ENCODE results near the gene SNRNP35. TPM values are rescaled to one million over a fixed set of nuclear protein-coding genes. Genes with fewer than 3 reads are reported as not detected.
"Not testable (repeated sequence)": the region's sequence is repeated elsewhere in the genome, so short reads cannot be mapped to it uniquely, and the experiment has no call there.

SNRNP35 gene
- polyA plus RNA-seq (ENCODE audit: insufficient read length in 3 of 3), result 10 to 100 TPM; 42.8 to 44.3 (median 43.8) TPM
- long read RNA-seq, donor 1, transcript SNRNP35-203 (2 exons, 1,975 nt), result major isoform, 16 of 19 reads
- long read RNA-seq, donor 1, partial matches to known transcripts, result 0 of 19 reads
- long read RNA-seq, donor 1, other reads (novel, unspliced or antisense), result 0 of 19 reads
- long read RNA-seq, donor 2, transcript SNRNP35-203 (2 exons, 1,975 nt), result major isoform, 22 of 51 reads
- long read RNA-seq, donor 2, partial matches to known transcripts, result 13 of 51 reads
- long read RNA-seq, donor 2, other reads (novel, unspliced or antisense), result 13 of 51 reads
- long read RNA-seq, donor 3, transcript SNRNP35-203 (2 exons, 1,975 nt), result major isoform, 13 of 39 reads
- long read RNA-seq, donor 3, partial matches to known transcripts, result 15 of 39 reads
- long read RNA-seq, donor 3, other reads (novel, unspliced or antisense), result 9 of 39 reads
- long read RNA-seq, donor 4, transcript SNRNP35-203 (2 exons, 1,975 nt), result major isoform, 23 of 94 reads
- long read RNA-seq, donor 4, partial matches to known transcripts, result 62 of 94 reads
- long read RNA-seq, donor 4, other reads (novel, unspliced or antisense), result 5 of 94 reads
- long read RNA-seq, donor 5, transcript SNRNP35-203 (2 exons, 1,975 nt), result major isoform, 7 of 8 reads
- long read RNA-seq, donor 5, partial matches to known transcripts, result 0 of 8 reads
- long read RNA-seq, donor 5, other reads (novel, unspliced or antisense), result 0 of 8 reads
- long read RNA-seq, donor 6, transcript SNRNP35-203 (2 exons, 1,975 nt), result major isoform, 18 of 49 reads
- long read RNA-seq, donor 6, partial matches to known transcripts, result 18 of 49 reads
- long read RNA-seq, donor 6, other reads (novel, unspliced or antisense), result 12 of 49 reads
- long read RNA-seq, donor 7, transcript SNRNP35-203 (2 exons, 1,975 nt), result major isoform, 16 of 57 reads
- long read RNA-seq, donor 7, partial matches to known transcripts, result 26 of 57 reads
- long read RNA-seq, donor 7, other reads (novel, unspliced or antisense), result 10 of 57 reads
- long read RNA-seq, donor 8, transcript SNRNP35-203 (2 exons, 1,975 nt), result major isoform, 9 of 11 reads
- long read RNA-seq, donor 8, partial matches to known transcripts, result 0 of 11 reads
- long read RNA-seq, donor 8, other reads (novel, unspliced or antisense), result 0 of 11 reads
- long read RNA-seq, donor 9, transcript SNRNP35-203 (2 exons, 1,975 nt), result major isoform, 17 of 40 reads
- long read RNA-seq, donor 9, transcript SNRNP35-204 (2 exons, 2,161 nt), result minor isoform, 5 of 40 reads
- long read RNA-seq, donor 9, partial matches to known transcripts, result 5 of 40 reads
- long read RNA-seq, donor 9, other reads (novel, unspliced or antisense), result 11 of 40 reads
- long read RNA-seq, donor 10, transcript SNRNP35-203 (2 exons, 1,975 nt), result major isoform, 9 of 37 reads
- long read RNA-seq, donor 10, partial matches to known transcripts, result 16 of 37 reads
- long read RNA-seq, donor 10, other reads (novel, unspliced or antisense), result 7 of 37 reads
- long read RNA-seq, donor 11, transcript SNRNP35-203 (2 exons, 1,975 nt), result major isoform, 8 of 13 reads
- long read RNA-seq, donor 11, partial matches to known transcripts, result 5 of 13 reads
- long read RNA-seq, donor 11, other reads (novel, unspliced or antisense), result 0 of 13 reads
- long read RNA-seq, donor 12, transcript SNRNP35-203 (2 exons, 1,975 nt), result major isoform, 12 of 47 reads
- long read RNA-seq, donor 12, partial matches to known transcripts, result 11 of 47 reads
- long read RNA-seq, donor 12, other reads (novel, unspliced or antisense), result 22 of 47 reads
- long read RNA-seq, donor 13, transcript SNRNP35-203 (2 exons, 1,975 nt), result major isoform, 8 of 9 reads
- long read RNA-seq, donor 13, partial matches to known transcripts, result 0 of 9 reads
- long read RNA-seq, donor 13, other reads (novel, unspliced or antisense), result 0 of 9 reads
- long read RNA-seq, donor 14, result 0 reads
- long read RNA-seq, donor 15, transcript SNRNP35-203 (2 exons, 1,975 nt), result major isoform, 23 of 95 reads
- long read RNA-seq, donor 15, partial matches to known transcripts, result 69 of 95 reads
- long read RNA-seq, donor 15, other reads (novel, unspliced or antisense), result 0 of 95 reads
- long read RNA-seq, donor 16, transcript SNRNP35-203 (2 exons, 1,975 nt), result major isoform, 17 of 46 reads
- long read RNA-seq, donor 16, partial matches to known transcripts, result 26 of 46 reads
- long read RNA-seq, donor 16, other reads (novel, unspliced or antisense), result 0 of 46 reads

GRCh38 chr12:123457980-123458779 lies at the start of gene SNRNP35:
Gene SNRNP35 (plus strand): TSS chr12:123458139. CDS start chr12:123465541, 7,402 bp downstream.
- DNase-seq, result peak; percentile 87

GRCh38 chr12:123408619-123409018 lies 49.3 kb upstream of the SNRNP35 start:
- not testable (repeated sequence) for DNase-seq

- not testable (repeated sequence) for DNase-seq
Observed at GRCh38 chr12:123409284-123410040, 48.5 kb upstream of the SNRNP35 start.

GRCh38 chr12:123410041-123410412 lies 47.9 kb upstream of the SNRNP35 start:
- DNase-seq, result no peak

- no peak for DNase-seq
Observed at GRCh38 chr12:123421314-123421713, 36.6 kb upstream of the SNRNP35 start.

- DNase-seq, result no peak
Observed at GRCh38 chr12:123427036-123427769, 30.7 kb upstream of the SNRNP35 start.

- DNase-seq, result no peak
Observed at GRCh38 chr12:123428591-123428990, 29.3 kb upstream of the SNRNP35 start.

- DNase-seq, result not testable (repeated sequence)
Observed at GRCh38 chr12:123429101-123429500, 28.8 kb upstream of the SNRNP35 start.

- peak; percentile 29 for DNase-seq
Observed at GRCh38 chr12:123431951-123432817, 25.8 kb upstream of the SNRNP35 start.

- DNase-seq, result no peak
Observed at GRCh38 chr12:123433615-123434014, 24.3 kb upstream of the SNRNP35 start.

GRCh38 chr12:123435636-123436016 lies 22.3 kb upstream of the SNRNP35 start:
- no peak for DNase-seq

GRCh38 chr12:123436017-123436964 lies 21.6 kb upstream of the SNRNP35 start, which contains the start of gene RILPL2:
Gene RILPL2 (minus strand): TSS chr12:123436684. CDS start chr12:123436420, 264 bp downstream.
- peak; percentile 73 for DNase-seq

- no peak for DNase-seq
Observed at GRCh38 chr12:123441523-123442164, 16.3 kb upstream of the SNRNP35 start.

- no peak for DNase-seq
Observed at GRCh38 chr12:123442774-123443173, 15.2 kb upstream of the SNRNP35 start.
